ENCODE measurements around the gene ANKRD55. TPM values are rescaled to one million over a fixed set of nuclear protein-coding genes. Genes with fewer than 3 reads are reported as not detected.

Gene ANKRD55
- polyA plus RNA-seq (2012; ENCODE audit: insufficient read depth, insufficient read length, low read depth), result 0.42 TPM

DNA sequence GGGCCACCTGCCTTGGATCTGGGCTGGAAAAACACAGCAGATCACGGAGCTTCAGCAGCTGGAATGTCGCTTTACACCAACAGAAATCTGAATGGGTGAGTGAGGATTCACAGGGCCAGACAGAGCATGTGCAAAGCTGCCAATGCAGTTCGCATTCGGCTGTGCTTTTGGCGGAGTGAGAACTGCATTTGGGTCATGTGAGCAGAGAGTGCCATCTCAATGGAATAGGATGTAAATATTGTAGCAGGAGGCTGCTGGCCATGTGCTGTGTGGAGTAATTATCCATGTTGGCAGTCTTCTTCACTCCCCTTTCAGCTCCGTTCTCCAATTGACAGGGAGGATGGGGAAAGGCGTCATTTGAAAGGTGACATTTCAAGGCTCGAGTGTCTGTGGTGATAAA, at the start of gene ANKRD55:
ANKRD55 (minus strand) TSS at position 101 of the 400 bp plus-strand sequence. CDS start 417 bp downstream, outside the sequence.
- no peaks in the 10 kb centered on the region for H3K9me3 ChIP-seq
- DNase-seq, result peak; percentile 26

DNA sequence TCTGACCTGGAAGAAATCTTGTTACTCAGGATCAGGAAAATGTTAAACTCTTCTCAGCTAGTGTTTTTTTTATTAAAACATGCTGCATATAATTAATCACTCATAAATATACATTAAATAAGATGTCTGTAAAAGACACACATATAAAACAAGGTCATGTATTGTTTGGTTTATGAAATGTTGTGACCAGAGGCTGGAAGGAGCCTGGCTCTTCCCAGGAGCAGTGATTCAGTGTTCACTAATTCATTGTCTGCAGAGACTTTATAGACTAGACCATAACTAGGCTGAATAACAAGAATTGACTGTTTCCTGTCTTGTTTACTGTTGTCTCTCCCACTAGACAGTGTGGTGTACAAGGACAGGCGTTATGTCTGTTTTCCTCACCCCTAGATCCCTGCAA, 49.1 kb upstream of the ANKRD55 start:
- DNase-seq, result no peak
- H3K27me3 ChIP-seq, result no peaks in the 10 kb centered on the region
- TF ChIP-seq, protein P1, sequence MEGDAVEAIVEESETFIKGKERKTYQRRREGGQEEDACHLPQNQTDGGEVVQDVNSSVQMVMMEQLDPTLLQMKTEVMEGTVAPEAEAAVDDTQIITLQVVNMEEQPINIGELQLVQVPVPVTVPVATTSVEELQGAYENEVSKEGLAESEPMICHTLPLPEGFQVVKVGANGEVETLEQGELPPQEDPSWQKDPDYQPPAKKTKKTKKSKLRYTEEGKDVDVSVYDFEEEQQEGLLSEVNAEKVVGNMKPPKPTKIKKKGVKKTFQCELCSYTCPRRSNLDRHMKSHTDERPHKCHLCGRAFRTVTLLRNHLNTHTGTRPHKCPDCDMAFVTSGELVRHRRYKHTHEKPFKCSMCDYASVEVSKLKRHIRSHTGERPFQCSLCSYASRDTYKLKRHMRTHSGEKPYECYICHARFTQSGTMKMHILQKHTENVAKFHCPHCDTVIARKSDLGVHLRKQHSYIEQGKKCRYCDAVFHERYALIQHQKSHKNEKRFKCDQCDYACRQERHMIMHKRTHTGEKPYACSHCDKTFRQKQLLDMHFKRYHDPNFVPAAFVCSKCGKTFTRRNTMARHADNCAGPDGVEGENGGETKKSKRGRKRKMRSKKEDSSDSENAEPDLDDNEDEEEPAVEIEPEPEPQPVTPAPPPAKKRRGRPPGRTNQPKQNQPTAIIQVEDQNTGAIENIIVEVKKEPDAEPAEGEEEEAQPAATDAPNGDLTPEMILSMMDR (IDR thresholded peaks at IDR 0.05; ENCODE audit: low read depth, low read length), result no peak
- H3K4me3 ChIP-seq (ENCODE audit: low read depth, low read length), result no peak overlapping the region
- H3K36me3 ChIP-seq, result no peaks in the 10 kb centered on the region
- no peaks in the 10 kb centered on the region for H3K9me3 ChIP-seq
- H3K4me1 ChIP-seq, result peaks cover 4% of the 10 kb centered on the region; the same call in 1 of the 2 replicates

More for the DNA sequence above, at the start of gene ANKRD55:
- H3K36me3 ChIP-seq, result no peaks in the 10 kb centered on the region
- no peak within 1 kb of the TSS for H3K4me3 ChIP-seq (ENCODE audit: low read depth, low read length)
- no peaks in the 10 kb centered on the region for H3K4me1 ChIP-seq
- TF ChIP-seq, protein P1 (IDR thresholded peaks at IDR 0.05; ENCODE audit: low read depth, low read length), result no peak
- no peaks in the 10 kb centered on the region for H3K27me3 ChIP-seq

DNA sequence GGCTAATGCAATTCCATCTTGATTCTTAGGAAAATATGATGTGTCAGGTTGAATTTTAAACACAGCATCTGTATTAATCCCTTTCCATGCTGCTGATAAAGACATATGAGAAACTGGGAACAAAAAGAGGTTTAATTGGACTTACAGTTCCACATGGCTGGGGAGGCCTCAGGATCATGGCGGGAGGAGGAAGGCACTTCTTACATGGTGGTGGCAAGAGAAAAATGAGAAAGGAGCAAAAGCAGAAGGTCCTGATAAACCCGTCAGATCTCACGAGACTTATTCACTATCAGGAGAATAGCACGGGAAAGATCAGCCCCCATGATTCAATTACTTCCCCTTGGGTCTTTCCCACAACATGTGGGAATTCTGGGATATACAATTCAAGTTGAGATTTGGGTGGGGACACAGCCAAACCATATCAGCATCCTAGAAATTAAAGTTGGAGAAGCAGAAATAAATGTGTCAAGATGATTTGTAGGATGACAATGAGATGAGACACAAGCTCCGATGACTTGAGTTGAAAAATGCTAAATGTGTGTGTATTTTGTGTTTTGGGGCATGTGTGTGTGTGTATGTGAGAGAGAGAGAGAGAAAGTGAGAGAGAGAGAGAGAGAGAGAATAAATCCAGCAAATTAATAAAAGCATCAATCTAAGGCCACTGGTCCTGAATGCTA, 48.5 kb upstream of the ANKRD55 start:
- Histone ChIP-seq H3K27me3 (no peaks in the 10 kb centered on the region), H3K4me1 (peaks cover 4% of the 10 kb centered on the region; the same call in 1 of the 2 replicates), H3K9me3 (no peaks in the 10 kb centered on the region), H3K4me3 (ENCODE audit: low read depth, low read length) (no peak overlapping the region), H3K36me3 (no peaks in the 10 kb centered on the region)
- DNase-seq, result no peak
- TF ChIP-seq, protein P1 (IDR thresholded peaks at IDR 0.05; ENCODE audit: low read depth, low read length), result no peak

DNA sequence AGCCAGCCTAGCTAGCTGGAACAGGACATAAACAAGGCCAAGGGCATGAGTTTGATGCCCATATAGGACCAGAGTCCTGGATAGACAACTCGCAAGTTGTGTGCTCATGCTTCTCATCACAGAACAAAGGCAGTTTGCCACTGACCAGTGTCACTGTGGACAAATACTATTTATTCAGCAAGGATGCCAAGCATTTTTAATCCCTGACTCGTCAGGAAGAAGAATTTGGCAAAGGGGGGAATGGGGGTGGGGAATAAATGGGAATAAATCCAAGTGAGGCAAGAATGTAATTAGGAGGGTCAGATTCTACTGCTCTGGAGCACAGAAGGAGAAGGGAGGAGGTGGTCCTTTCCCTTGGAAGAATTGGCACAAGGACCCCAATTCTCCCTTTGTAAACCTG, 46.8 kb upstream of the ANKRD55 start:
- TF ChIP-seq, protein P1 (IDR thresholded peaks at IDR 0.05; ENCODE audit: low read depth, low read length), result no peak
- Histone ChIP-seq H3K4me1 (no peaks in the 10 kb centered on the region), H3K36me3 (no peaks in the 10 kb centered on the region), H3K9me3 (no peaks in the 10 kb centered on the region), H3K4me3 (ENCODE audit: low read depth, low read length) (no peak overlapping the region), H3K27me3 (no peaks in the 10 kb centered on the region)
- no peak for DNase-seq

DNA sequence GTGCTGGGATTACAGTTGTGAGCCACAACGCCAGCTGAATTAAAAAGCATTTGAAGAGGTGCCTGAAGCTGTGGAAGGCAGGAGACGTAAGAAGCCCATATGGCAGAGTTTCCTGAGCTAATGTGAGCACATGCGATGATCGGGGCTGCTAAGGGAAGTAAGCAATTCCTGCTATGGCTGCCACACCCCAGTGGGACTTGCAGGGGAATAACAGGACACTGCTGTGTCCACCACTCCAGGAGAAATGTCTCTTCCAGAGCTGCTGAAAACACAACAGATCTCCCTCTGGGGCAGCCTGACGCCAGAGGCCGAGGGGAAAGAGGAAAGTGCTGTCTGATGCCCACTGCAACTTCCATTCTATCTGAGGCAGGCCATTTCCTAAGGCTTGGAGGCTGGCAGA, 46.2 kb upstream of the ANKRD55 start:
- DNase-seq, result no peak
- Histone ChIP-seq H3K27me3 (no peaks in the 10 kb centered on the region), H3K36me3 (no peaks in the 10 kb centered on the region), H3K4me3 (ENCODE audit: low read depth, low read length) (no peak overlapping the region), H3K9me3 (no peaks in the 10 kb centered on the region), H3K4me1 (no peaks in the 10 kb centered on the region)
- TF ChIP-seq, protein P1 (IDR thresholded peaks at IDR 0.05; ENCODE audit: low read depth, low read length), result no peak

DNA sequence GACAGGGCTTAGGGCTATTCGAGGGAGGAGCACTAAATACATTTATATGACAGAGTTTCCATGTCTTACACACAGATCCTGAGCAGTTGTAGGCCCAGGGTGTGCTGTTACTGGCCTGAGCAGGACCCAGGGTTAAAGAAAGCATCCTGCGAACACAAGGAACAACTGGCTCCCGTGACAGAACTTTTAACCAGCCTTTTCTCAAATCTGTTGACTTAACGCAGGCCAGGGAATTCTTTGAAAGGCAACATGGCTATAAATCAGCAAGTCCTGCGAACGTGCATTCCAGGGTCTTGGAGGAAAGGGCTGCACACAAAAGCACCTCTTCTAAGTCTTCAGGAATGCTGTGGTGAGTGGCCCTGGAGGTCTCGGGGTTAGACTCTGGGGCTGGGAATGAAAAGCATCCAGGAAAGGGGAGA, 45.2 kb upstream of the ANKRD55 start:
- TF ChIP-seq, protein P1 (IDR thresholded peaks at IDR 0.05; ENCODE audit: low read depth, low read length), result no peak
- H3K9me3 ChIP-seq, result no peaks in the 10 kb centered on the region
- no peaks in the 10 kb centered on the region for H3K36me3 ChIP-seq
- H3K27me3 ChIP-seq, result no peaks in the 10 kb centered on the region
- no peak for DNase-seq
- H3K4me1 ChIP-seq, result peaks cover 6% of the 10 kb centered on the region
- no peak overlapping the region for H3K4me3 ChIP-seq (ENCODE audit: low read depth, low read length)

Data from BE2C (cell line).